IPS DF 4.7 (cell line): ENCODE data around the gene NTM.
"Not testable (repeated sequence)": the region's sequence is repeated elsewhere in the genome, so short reads cannot be mapped to it uniquely, and the experiment has no call there.

Experiments
- DNase-seq: peaks from one replicate; pipeline ENCODE4 v3.0.0-alpha.2; 2013; ENCODE audit warnings: low spot score; ENCODE audit errors: extremely low read depth

The NTM gene

GRCh38 chr11:131463649-131464425, 93.4 kb downstream of the NTM start:
- no peak for DNase-seq

- no peak for DNase-seq
These were observed 94.0 kb downstream of the NTM start for GRCh38 chr11:131464461-131464860.

GRCh38 chr11:131465039-131465438, 94.6 kb downstream of the NTM start:
- DNase-seq: no peak

GRCh38 chr11:131465746-131466145, 95.3 kb downstream of the NTM start:
- DNase-seq: peak; percentile 60

GRCh38 chr11:131467645-131468394, 97.4 kb downstream of the NTM start:
- no peak for DNase-seq

- no peak for DNase-seq
These were observed 98.2 kb downstream of the NTM start for GRCh38 chr11:131468565-131468964.

- no peak for DNase-seq
These were observed 100.0 kb downstream of the NTM start for GRCh38 chr11:131470216-131470925.

GRCh38 chr11:131471976-131472375, 101.6 kb downstream of the NTM start:
- no peak for DNase-seq

DNA sequence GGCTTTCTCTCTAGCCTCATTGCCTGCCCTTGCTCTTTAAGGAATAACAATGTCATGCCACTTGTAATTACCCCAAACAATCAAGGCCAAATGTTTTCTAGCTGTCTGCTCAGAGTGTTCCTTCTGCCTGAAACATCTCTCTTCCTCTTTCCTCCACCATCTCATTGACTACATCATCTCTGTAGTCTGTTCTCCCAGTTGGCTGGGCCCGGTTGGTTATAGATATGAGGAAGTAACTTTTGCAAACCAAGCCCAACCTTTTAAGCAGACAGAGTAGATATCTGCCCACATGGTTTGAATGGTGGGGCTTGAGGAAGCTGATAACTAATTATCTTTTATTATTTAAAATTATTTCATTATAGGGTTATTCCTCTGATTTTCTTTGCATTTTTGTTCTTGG, 104.5 kb downstream of the NTM start:
- no peak for DNase-seq

GRCh38 chr11:131476266-131476665, 105.9 kb downstream of the NTM start:
- DNase-seq: no peak

GRCh38 chr11:131478341-131478740, 107.9 kb downstream of the NTM start:
- no peak for DNase-seq

DNA sequence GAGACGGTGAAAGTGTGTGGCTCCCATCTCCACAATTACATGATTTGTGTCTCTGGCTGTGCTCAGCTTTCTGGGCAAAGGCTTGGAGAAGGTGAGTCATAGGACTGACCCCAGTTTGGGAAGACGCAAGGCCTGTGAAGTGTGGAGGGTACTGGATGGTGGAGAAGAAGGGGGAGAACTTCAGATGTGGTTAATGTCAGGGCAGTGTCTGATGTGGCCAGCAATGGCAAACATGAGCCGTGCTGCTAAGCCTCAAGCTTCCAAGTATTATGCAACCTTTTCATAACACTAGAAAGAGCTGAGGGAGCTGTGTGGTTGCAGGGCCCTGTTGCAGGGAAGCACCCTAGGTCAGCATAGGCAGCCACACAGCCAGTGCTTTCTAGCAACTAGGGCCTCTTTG, 110.9 kb downstream of the NTM start:
- no peak for DNase-seq

DNA sequence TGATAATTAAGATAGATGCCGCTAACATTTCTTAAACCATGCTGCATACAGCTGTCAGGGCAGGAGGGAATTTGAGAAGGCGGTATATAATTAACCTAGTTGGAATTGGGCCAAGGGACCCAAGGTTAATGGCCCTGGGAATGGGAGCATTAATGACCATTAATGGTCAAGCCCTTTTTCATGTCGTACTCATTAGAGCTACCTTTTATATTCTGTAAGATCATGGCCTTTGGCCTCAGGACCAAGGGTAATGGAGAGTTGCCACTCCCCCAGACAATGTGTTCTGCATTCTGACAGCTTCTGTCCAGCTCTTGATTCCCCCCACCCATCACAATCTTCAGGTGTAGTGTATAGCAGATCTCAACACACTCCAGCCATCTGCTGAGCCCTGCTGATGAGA, 111.6 kb downstream of the NTM start:
- DNase-seq: no peak

GRCh38 chr11:131483453-131483852, 113.0 kb downstream of the NTM start:
- no peak for DNase-seq

DNA sequence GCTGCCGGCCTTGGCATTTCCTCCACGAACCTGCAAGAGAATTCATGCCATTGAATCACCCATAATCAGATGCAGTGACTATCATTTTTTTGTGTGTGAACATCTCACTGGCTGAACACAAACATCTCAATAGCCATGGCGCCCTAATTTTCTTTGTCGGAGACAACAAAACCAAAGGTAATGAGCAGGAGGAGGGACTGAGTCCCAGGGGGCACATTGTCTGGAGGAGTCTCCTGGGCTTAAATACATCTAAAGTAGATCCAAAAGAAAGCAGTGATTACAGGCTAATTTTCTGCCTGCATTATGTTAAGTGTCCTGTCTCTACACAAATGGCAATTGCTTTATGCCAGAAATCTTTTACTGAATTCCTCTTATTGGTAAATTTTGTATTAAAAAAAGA, 113.5 kb downstream of the NTM start:
- no peak for DNase-seq

- DNase-seq: no peak
These were observed 115.7 kb downstream of the NTM start for GRCh38 chr11:131486100-131486499.

DNA sequence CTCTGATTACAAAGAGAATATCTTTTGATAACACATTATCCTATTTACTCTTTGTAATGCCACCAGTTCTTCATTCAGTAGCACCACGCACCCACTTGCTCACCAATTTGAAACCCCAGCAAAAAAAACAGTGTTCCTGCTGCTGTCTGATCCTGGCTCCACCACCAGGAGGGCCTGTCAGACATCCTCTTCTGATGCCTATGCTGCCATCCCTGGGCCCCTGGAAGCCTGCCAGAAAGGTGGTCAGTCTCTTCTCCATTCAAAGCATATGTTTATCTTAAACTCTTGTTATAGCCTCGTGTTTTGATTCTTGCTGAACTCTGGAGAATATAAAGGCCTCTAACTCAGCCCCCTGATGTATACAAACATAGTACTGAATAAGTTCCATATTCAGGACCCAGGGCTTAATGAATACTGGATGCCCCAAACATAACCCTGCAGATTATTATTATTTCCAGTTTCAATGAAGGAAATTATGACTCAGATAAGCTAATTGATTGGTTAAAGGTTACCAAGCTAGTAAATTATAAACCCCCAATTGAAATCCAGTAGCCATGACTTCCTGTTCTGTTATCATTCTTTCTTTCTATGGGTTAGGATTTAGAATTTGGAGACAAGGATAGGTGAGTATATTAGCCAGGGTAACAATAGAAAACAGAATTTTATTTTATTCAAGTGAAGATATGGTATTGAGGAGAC, 116.7 kb downstream of the NTM start:
- DNase-seq: no peak

GRCh38 chr11:131488238-131488637, 117.8 kb downstream of the NTM start:
- no peak for DNase-seq

DNA sequence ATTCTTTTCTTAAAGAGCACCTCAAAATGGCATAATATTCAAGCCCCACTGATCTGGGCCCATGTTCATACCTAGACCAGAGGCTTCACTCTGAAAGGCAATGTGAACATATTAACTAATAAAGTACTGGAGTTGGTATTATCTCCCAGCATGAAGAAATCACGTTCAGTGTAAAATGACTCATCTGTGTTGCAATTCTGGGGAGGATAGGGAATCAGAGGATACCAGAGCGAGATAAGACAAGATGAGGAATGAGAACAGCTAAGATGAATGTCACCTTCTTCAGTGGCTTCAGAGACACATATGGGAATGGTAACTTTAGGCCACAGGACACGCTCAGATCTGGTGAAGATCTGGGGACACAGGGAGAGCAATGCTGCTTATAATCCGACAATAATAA, 121.1 kb downstream of the NTM start:
- DNase-seq: no peak

- no peak for DNase-seq
These were observed 125.0 kb downstream of the NTM start for GRCh38 chr11:131495423-131495822.

GRCh38 chr11:131497686-131498085, 127.3 kb downstream of the NTM start:
- DNase-seq: not testable (repeated sequence)
